ENCODE data around the gene GRB10. TPM values are rescaled to one million over a fixed set of nuclear protein-coding genes. Genes with fewer than 3 reads are reported as not detected.

Gene GRB10
- total and polyA plus RNA-seq, 2 of the 8 experiments (the other 6 are each of a cell fraction or from before 2014, with no cell fraction given): 35.7 to 97.0 TPM

- DNase-seq (ENCODE audit: low read depth in 1 of 2, low spot score in 2 of 2) (peak in 1 of 2 experiments; percentile 23), FAIRE-seq (no peak)
- Histone ChIP-seq H3K4me1 (replicated peaks in 1 of 4; ENCODE audit: control insufficient read depth in 3 of 4, insufficient read depth in 4 of 4, low read length in 3 of 4) (peaks cover 0 to 6% (median 1%) of the 10 kb centered on the region in 4 experiments; a peak in 2 of 7 replicates), H2BK120ac (replicated peaks; ENCODE audit: low read depth, low read length) (no peak overlapping the region), H3K9me3 (ENCODE audit: insufficient read depth in 2 of 2, low read depth in 1 of 2, low read length in 1 of 2) (no peaks in the 10 kb centered on the region), H2AFZ (ENCODE audit: low read length) (no peak overlapping the region), H2BK15ac (ENCODE audit: low read length) (no peak overlapping the region), H4K8ac (ENCODE audit: extremely low read depth, insufficient read depth, low read length) (no peak overlapping the region), H3K4me2 (ENCODE audit: insufficient read depth in 1 of 2, low read depth in 2 of 2, low read length in 2 of 2) (no peak overlapping the region), H3K27ac (ENCODE audit: low read depth, low read length) (no peak overlapping the region), H4K91ac (replicated peaks; ENCODE audit: insufficient read length, low read length) (no peak overlapping the region), H4K20me1 (replicated peaks in 1 of 2; ENCODE audit: control insufficient read depth in 1 of 2, insufficient read depth in 2 of 2, low read length in 2 of 2) (peaks cover 0 to 6% of the 10 kb centered on the region in 2 experiments), H3K4me3 (ENCODE audit: extremely low read depth in 1 of 4, insufficient read depth in 2 of 4, low read depth in 3 of 4, low read length in 4 of 4) (no peak overlapping the region), H3K56ac (replicated peaks; ENCODE audit: insufficient read length, low read depth, low read length) (no peak overlapping the region), H3K23me2 (ENCODE audit: low read depth, low read length) (no peaks in the 10 kb centered on the region), H2BK5ac (ENCODE audit: low read depth, low read length) (no peak overlapping the region), H2BK20ac (ENCODE audit: low read length) (no peak overlapping the region), H3K27me3 (replicated peaks in 1 of 4; ENCODE audit: control insufficient read depth in 3 of 4, extremely low read depth in 1 of 4, insufficient read depth in 3 of 4, low read length in 3 of 4) (no peaks in the 10 kb centered on the region), H2AK5ac (ENCODE audit: low read depth, low read length) (no peak overlapping the region), H3K18ac (ENCODE audit: extremely low read depth, low read length) (no peak overlapping the region), H3K4ac (replicated peaks; ENCODE audit: insufficient read length, low read depth, low read length) (no peak overlapping the region), H3K14ac (ENCODE audit: insufficient read length) (no peak overlapping the region), H3K23ac (ENCODE audit: insufficient read length) (no peak overlapping the region), H3K36me3 (ENCODE audit: control insufficient read depth in 2 of 4, insufficient read depth in 4 of 4, low read length in 3 of 4) (no peaks in the 10 kb centered on the region; a peak in 2 of 8 replicates), H3K79me1 (ENCODE audit: low read depth, low read length) (peaks cover 3% of the 10 kb centered on the region), H3K79me2 (ENCODE audit: control insufficient read depth in 1 of 2, insufficient read depth in 2 of 2, low read length in 2 of 2) (peaks cover 3 to 26% of the 10 kb centered on the region in 2 experiments), H2BK12ac (ENCODE audit: low read depth, low read length) (no peak overlapping the region), H4K5ac (ENCODE audit: insufficient read length, low read depth, low read length) (no peak overlapping the region), H3K9ac (replicated peaks in 1 of 4; ENCODE audit: extremely low read depth in 1 of 4, low read depth in 3 of 4, low read length in 3 of 4) (no peak overlapping the region)
- ChIA-PET POLR2A (ENCODE audit: partially characterized antibody) (interaction anchor here (0.6 kb wide), 1 partner anchor 10 kb away, joined by 3 read pairs; no protein-coding TSS in a partner anchor), CTCF (ENCODE audit: partially characterized antibody) (interaction anchor here (0.6 to 1.9 kb wide), 4 partner anchors 11 to 552 kb away, joined by 3 to 12 read pairs (median 4); no protein-coding TSS in a partner anchor)
- TF ChIP-seq NRF1 (IDR thresholded peaks at IDR 0.05; ENCODE audit: low read depth, low read length) (no peak), TAF1 (IDR thresholded peaks at IDR 0.05; ENCODE audit: low read depth, low read length) (no peak), PHF8 (conservative IDR thresholded peaks at IDR 0.05; ENCODE audit: low read depth, low read length) (no peak), HDAC6 (IDR thresholded peaks at IDR 0.05; ENCODE audit: low read depth, low read length) (no peak), JUN (IDR thresholded peaks at IDR 0.05; ENCODE audit: low read depth, low read length) (no peak)
Measured at GRCh38 chr7:50645186-50645585, 137.5 kb downstream of the GRB10 start.

Measured in H1 (cell line).